ENCODE results near the gene WWOX. TPM values are rescaled to one million over a fixed set of nuclear protein-coding genes. Genes with fewer than 3 reads are reported as not detected.

The WWOX gene
- total RNA-seq, 1 experiment from 2014 or later: 35.6 TPM

DNA sequence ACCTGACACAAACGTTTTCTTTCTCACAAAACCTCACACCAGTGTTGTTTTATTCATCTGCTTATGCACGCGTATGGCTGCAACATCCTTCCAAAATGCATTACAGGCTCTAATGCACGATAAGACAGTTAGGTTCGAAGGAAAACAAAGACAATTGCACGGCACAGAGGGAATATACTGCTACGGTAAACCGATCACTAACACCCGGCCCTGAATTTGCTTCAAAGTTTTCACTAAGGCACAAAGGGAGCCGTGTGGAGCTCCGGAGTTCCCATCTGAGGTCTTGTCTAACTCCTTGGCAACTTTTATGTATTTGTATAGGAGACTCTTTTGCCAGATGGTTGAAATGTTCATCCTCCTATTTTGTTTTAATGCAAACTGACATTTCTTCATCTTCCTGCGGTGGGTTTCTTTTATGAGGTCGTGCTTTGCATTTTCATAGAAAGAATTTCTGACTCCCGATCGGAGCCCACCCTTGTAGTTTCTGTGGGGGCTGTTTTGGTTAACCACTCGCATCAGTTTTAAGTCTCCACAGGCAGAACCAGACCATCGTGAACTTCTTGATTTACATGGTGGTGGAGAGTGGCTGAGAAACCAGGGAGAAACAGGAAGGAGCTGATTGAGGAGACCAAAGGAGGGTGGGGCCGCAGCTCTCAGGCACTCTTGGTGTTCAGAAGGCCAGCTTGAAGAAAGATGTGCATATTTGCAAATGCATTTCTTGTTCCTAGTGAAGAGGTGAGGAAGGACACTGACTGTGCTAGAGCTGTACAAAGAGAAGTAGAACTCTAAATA is 984.2 kb downstream of the WWOX start:
- TF ChIP-seq EZH2 (IDR thresholded peaks at IDR 0.05; ENCODE audit: low read depth): no peak
- TF ChIP-seq, protein P1, sequence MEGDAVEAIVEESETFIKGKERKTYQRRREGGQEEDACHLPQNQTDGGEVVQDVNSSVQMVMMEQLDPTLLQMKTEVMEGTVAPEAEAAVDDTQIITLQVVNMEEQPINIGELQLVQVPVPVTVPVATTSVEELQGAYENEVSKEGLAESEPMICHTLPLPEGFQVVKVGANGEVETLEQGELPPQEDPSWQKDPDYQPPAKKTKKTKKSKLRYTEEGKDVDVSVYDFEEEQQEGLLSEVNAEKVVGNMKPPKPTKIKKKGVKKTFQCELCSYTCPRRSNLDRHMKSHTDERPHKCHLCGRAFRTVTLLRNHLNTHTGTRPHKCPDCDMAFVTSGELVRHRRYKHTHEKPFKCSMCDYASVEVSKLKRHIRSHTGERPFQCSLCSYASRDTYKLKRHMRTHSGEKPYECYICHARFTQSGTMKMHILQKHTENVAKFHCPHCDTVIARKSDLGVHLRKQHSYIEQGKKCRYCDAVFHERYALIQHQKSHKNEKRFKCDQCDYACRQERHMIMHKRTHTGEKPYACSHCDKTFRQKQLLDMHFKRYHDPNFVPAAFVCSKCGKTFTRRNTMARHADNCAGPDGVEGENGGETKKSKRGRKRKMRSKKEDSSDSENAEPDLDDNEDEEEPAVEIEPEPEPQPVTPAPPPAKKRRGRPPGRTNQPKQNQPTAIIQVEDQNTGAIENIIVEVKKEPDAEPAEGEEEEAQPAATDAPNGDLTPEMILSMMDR (conservative IDR thresholded peaks at IDR 0.05): no peak
- Histone ChIP-seq H2AFZ (no peak overlapping the region), H3K79me2 (ENCODE audit: low read depth) (no peaks in the 10 kb centered on the region), H4K20me1 (ENCODE audit: insufficient read depth) (no peaks in the 10 kb centered on the region), H3K9me3 (ENCODE audit: insufficient read depth, low read depth) (no peaks in the 10 kb centered on the region), H3K4me3 (no peak overlapping the region), H3K4me2 (no peak overlapping the region), H3K9me2 (ENCODE audit: insufficient read depth) (no peaks in the 10 kb centered on the region), H3K27ac (no peak overlapping the region), H3F3A (ENCODE audit: insufficient read depth, low read depth) (no peaks in the 10 kb centered on the region), H3K4me1 (replicated peaks; ENCODE audit: insufficient read depth) (no peaks in the 10 kb centered on the region), H3K27me3 (ENCODE audit: insufficient read depth, low read depth) (no peaks in the 10 kb centered on the region), H3K36me3 (ENCODE audit: low read depth) (no peaks in the 10 kb centered on the region)
- no TSS peak for BruUV-seq (replicated peaks)
- CTCF ChIA-PET: no interaction called here
- intact Hi-C loops (cut with micrococcal nuclease; ENCODE audit: unreplicated experiment): no loop called here
- DNase-seq: no peak
- POLR2A ChIA-PET (ENCODE audit: unreplicated experiment): no interaction called here

DNA sequence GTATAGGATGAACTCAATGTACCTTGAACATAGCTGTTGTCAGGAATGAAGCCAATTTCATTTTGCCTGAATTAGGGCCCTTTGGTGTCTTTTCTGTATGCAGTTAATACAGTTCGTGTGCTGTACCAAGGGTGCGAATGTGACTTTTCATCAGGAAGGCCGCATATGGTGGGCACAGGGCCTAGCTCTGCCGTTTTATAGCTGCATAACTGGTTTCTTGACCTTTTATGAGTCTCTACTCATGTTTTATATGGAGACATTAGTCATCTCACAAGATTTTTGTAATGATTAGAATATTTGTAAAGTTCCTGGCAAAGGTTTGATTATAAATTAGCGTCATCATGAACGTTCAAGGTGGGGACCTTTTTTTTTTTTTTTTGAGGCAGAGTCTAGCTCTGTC is 989.5 kb downstream of the WWOX start:
- BruUV-seq (replicated peaks): no TSS peak
- POLR2A ChIA-PET (ENCODE audit: unreplicated experiment): no interaction called here
- no peak overlapping the region for H3K4me2 ChIP-seq
- no peaks in the 10 kb centered on the region for H3K9me3 ChIP-seq (ENCODE audit: insufficient read depth, low read depth)
- H4K20me1 ChIP-seq (ENCODE audit: insufficient read depth): no peaks in the 10 kb centered on the region
- H3K4me1 ChIP-seq (replicated peaks; ENCODE audit: insufficient read depth): no peaks in the 10 kb centered on the region
- H3K9me2 ChIP-seq (ENCODE audit: insufficient read depth): no peaks in the 10 kb centered on the region
- no peak overlapping the region for H3K27ac ChIP-seq
- H3K27me3 ChIP-seq (ENCODE audit: insufficient read depth, low read depth): no peaks in the 10 kb centered on the region
- no peak for DNase-seq
- H2AFZ ChIP-seq: no peak overlapping the region
- TF ChIP-seq, protein P1 (conservative IDR thresholded peaks at IDR 0.05): no peak
- no peak for TF ChIP-seq EZH2 (IDR thresholded peaks at IDR 0.05; ENCODE audit: low read depth)
- no peak overlapping the region for H3K4me3 ChIP-seq
- H3F3A ChIP-seq (ENCODE audit: insufficient read depth, low read depth): no peaks in the 10 kb centered on the region
- intact Hi-C loops (cut with micrococcal nuclease; ENCODE audit: unreplicated experiment): no loop called here
- CTCF ChIA-PET: no interaction called here
- no peaks in the 10 kb centered on the region for H3K36me3 ChIP-seq (ENCODE audit: low read depth)
- H3K79me2 ChIP-seq (ENCODE audit: low read depth): no peaks in the 10 kb centered on the region

DNA sequence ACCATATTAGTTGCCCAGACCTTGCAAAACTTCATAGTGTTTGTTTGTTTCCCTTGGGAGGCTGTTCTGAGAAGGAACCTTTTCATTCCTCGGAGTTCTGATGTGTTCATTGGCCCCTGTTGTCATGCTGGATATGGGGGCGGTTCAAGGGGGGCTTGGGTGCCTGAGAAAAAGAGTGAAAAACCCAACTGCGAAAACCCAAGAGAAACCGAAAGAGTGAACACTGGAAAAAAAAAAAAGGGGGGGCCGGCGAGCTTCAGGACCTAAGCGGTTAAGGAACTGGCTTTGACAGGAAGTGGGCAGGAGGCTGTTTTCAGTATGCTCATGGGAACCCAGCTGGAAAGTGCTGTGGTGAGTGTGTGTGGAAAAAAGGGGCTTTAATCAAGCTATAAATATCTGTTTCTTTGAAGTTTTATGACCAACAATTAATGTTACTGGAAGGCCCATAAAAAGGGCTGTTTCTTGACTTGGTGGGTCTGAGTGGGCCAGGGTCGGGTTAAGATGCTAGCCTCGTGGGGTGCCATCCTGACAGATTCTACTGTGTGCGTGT is 990.4 kb downstream of the WWOX start:
- no peak for DNase-seq
- Histone ChIP-seq H3K36me3 (ENCODE audit: low read depth) (no peaks in the 10 kb centered on the region), H3K4me3 (no peak overlapping the region), H3K9me3 (ENCODE audit: insufficient read depth, low read depth) (no peaks in the 10 kb centered on the region), H3K4me1 (replicated peaks; ENCODE audit: insufficient read depth) (no peaks in the 10 kb centered on the region), H3F3A (ENCODE audit: insufficient read depth, low read depth) (no peaks in the 10 kb centered on the region), H3K79me2 (ENCODE audit: low read depth) (no peaks in the 10 kb centered on the region), H3K9me2 (ENCODE audit: insufficient read depth) (no peaks in the 10 kb centered on the region), H3K27me3 (ENCODE audit: insufficient read depth, low read depth) (no peaks in the 10 kb centered on the region), H3K27ac (no peak overlapping the region), H3K4me2 (no peak overlapping the region), H4K20me1 (ENCODE audit: insufficient read depth) (no peaks in the 10 kb centered on the region), H2AFZ (no peak overlapping the region)
- BruUV-seq (replicated peaks): no TSS peak
- no peak for TF ChIP-seq EZH2 (IDR thresholded peaks at IDR 0.05; ENCODE audit: low read depth)
- TF ChIP-seq, protein P1 (conservative IDR thresholded peaks at IDR 0.05): no peak
- CTCF ChIA-PET: no interaction called here
- POLR2A ChIA-PET (ENCODE audit: unreplicated experiment): no interaction called here
- intact Hi-C loops (cut with micrococcal nuclease; ENCODE audit: unreplicated experiment): no loop called here

Measured in PC-9 (cell line).